Measurements from ENCODE around the gene TMCO2.

Gene TMCO2

DNA sequence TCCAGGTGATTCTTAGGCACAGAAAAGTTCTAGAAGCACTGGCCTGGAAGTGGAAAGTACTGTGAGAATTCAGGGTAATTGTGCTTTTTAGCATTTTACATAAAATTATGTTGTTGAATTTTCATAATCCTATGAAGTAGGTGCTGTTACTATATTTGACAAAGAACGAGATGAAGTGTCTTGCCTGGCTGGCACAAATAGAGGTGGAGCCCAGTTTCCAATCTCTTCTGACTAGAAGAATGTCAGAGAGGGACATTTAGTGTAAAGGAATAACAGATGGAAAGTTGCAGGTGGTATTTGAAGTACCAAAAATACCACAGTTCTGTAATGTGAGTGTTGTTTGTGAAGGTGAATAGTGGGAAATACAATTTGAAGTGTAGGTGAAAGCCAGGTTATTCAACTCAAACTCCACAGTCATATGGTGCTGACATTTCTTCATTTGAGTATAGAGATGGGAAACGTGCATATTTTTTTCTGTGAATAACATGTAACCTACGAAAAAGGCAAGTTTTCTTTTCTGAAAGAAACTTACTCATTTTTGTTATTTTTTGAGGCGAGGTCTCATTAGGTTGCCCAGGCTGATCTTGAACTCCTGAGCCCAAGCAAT lies 3.5 kb upstream of the TMCO2 start:
- DNase-seq (ENCODE audit: low read depth), result no peak
- TF ChIP-seq, protein P1, sequence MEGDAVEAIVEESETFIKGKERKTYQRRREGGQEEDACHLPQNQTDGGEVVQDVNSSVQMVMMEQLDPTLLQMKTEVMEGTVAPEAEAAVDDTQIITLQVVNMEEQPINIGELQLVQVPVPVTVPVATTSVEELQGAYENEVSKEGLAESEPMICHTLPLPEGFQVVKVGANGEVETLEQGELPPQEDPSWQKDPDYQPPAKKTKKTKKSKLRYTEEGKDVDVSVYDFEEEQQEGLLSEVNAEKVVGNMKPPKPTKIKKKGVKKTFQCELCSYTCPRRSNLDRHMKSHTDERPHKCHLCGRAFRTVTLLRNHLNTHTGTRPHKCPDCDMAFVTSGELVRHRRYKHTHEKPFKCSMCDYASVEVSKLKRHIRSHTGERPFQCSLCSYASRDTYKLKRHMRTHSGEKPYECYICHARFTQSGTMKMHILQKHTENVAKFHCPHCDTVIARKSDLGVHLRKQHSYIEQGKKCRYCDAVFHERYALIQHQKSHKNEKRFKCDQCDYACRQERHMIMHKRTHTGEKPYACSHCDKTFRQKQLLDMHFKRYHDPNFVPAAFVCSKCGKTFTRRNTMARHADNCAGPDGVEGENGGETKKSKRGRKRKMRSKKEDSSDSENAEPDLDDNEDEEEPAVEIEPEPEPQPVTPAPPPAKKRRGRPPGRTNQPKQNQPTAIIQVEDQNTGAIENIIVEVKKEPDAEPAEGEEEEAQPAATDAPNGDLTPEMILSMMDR (conservative IDR thresholded peaks at IDR 0.05; ENCODE audit: low read depth, low read length), result no peak
- H3K4me3 ChIP-seq (ENCODE audit: low read length), result no peak overlapping the region

DNA sequence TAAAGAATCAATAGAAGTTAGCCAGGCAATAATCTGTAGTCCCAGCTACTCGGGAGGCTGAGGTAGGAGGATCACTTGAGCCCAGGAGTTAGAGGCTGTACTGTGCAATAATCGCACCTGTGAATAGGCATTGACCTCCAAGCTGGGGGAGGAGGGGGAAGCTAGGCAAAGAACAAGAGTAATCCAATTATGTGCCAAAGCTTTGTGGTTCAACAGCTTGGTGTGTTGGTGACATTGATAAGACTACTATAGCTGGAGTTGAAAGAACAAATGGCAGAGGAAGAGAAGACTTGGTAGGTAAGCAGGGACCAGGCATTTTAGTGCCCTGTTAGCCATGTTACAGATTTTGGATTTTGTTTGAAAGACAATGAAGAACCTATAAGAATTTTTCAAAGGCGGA lies 2.1 kb upstream of the TMCO2 start:
- no peak for DNase-seq (ENCODE audit: low read depth)
- TF ChIP-seq, protein P1 (conservative IDR thresholded peaks at IDR 0.05; ENCODE audit: low read depth, low read length), result no peak
- H3K4me3 ChIP-seq (ENCODE audit: low read length), result no peak overlapping the region

DNA sequence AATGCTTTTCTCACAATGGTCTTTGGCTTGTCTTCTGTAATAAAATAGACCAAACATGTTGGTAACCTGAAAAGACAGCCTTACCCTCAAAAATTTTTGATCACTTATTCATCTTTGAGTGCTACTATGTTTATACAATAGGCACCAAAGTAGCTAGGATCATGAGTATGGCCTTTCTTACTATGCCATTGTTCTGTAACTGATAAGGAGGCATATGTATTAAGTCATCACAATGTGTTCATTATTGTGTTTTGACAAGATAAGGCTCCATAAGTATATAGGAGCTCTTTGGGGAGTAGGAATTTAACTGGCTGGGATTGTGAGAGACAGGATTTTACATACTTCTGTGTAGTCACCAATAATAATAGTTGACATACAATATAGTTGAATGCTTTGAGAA lies 675 bp downstream of the TMCO2 start:
- DNase-seq (ENCODE audit: low read depth), result no peak
- TF ChIP-seq, protein P1 (conservative IDR thresholded peaks at IDR 0.05; ENCODE audit: low read depth, low read length), result no peak
- H3K4me3 ChIP-seq (ENCODE audit: low read length), result no peak overlapping the region

DNA sequence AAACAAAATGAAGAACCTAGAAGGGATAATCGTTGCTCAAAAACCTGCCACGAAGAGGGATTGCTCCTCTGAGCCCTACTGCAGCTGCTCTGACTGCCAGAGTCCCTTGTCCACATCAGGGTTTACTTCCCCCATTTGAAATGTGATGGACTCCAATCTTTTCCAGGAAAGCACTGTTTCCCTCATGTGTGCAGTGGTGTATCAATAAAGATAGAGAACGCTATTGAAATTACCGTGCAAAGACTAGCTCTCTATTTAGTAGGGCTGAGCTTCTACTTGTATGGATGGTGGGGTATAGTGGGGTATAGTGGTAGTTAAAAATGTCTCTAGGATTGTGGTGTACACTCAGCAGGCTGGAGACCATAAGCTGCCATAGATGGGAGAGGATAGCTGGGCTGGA lies 3.7 kb downstream of the TMCO2 start:
- H3K4me3 ChIP-seq (ENCODE audit: low read length), result no peak overlapping the region
- TF ChIP-seq, protein P1 (conservative IDR thresholded peaks at IDR 0.05; ENCODE audit: low read depth, low read length), result no peak
- no peak for DNase-seq (ENCODE audit: low read depth)

DNA sequence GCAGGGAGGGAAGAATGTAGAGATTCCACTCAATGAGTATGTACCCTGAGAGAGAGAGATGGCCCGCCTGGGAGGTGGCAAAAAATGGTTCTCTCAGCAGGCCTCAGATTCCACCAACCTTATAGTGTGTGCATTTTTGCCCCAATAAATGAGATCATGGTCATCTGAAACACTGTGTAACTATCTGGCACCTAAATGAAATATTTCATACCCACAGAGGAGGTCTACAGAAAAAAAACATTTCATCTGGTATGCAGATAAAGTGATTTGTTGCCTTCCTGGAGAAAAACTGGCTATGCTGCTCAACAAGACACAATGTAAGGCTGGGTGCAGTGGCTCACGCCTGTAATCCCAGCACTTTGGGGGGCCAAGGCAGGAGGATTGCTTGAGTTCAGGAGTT lies 4.9 kb downstream of the TMCO2 start:
- TF ChIP-seq, protein P1 (conservative IDR thresholded peaks at IDR 0.05; ENCODE audit: low read depth, low read length), result no peak
- no peak for DNase-seq (ENCODE audit: low read depth)

DNA sequence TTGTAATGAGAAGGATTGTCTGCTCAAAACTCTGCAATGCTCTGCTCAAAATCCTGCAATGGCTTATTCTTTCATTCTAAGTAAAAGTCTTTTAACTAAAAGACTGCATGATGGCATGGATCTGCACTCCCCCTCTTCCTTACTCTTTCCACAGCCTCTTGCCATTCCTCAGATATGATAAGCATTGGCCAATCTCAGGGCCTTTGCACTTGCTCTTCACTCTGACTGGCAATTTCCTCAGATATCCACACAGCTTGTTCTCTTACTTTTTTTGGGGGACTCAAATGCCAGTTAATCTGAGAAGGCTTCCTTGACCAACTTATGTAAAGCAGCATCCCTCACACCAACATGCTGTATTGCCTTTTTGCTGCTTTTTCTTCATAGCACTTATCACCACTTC lies 7.5 kb downstream of the TMCO2 start:
- TF ChIP-seq, protein P1 (conservative IDR thresholded peaks at IDR 0.05; ENCODE audit: low read depth, low read length), result no peak
- no peak overlapping the region for H3K4me3 ChIP-seq (ENCODE audit: low read length)

More for the DNA sequence above, 4.9 kb downstream of the TMCO2 start:
- H3K4me3 ChIP-seq (ENCODE audit: low read length), result no peak overlapping the region

DNA sequence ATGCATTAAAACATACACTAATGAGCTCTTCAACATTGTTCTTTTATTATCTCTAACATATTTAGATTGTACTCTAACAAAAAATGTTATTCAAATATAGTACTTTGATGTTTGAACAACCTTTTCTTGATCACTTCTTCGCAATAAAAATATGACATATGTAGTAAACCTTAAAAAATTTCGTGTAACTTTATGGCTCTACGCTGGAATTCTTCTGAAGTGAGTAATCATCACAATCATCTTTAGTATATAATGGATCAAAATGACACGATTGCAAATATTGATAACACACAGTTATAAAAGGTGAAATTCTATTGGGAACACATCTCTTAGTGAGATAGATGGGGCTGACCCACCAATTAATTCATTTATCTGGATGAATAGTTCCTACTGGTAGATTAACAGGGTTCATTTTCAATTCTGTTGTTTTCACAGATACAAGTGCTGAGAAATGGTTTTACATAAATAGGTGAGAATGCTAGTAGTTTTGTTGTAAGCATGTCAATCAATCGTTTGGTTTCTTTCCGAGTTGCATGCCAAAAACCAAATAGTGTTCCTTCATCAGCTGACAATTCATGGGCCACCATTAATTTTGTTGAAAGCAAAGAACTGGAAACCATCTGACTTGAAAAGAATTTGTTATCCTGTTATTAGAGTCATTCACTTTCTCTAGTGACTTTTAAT lies 8.8 kb downstream of the TMCO2 start:
- TF ChIP-seq, protein P1 (conservative IDR thresholded peaks at IDR 0.05; ENCODE audit: low read depth, low read length), result no peak
- DNase-seq (ENCODE audit: low read depth), result no peak
- peak overlapping the region; percentile 83 for H3K4me3 ChIP-seq (ENCODE audit: low read length)

More for the DNA sequence above, 7.5 kb downstream of the TMCO2 start:
- DNase-seq (ENCODE audit: low read depth), result no peak

Data from retinal pigment epithelial cell (primary cell).